HFFc6 (cell line): ENCODE results near the gene ZNF213. TPM values are rescaled to one million over a fixed set of nuclear protein-coding genes. Genes with fewer than 3 reads are reported as not detected.

Experiments used
- DNase-seq: peaks from one replicate; pipeline ENCODE4 v3.0.0-alpha.2; 2018
- H3K27ac Mint-ChIP-seq: 2 replicates; pipeline ENCODE4 v1.8.0; 2020; ENCODE audit warnings: mild to moderate bottlenecking, mixed read lengths
- H3K27me3 Mint-ChIP-seq: 2 replicates; pipeline ENCODE4 v1.8.0; 2021; ENCODE audit warnings: mild to moderate bottlenecking, moderate library complexity, mixed read lengths; ENCODE audit not compliant: insufficient read depth
- H3K36me3 Mint-ChIP-seq: 2 replicates; pipeline ENCODE4 v1.8.0; 2021; ENCODE audit warnings: low read depth, mixed read lengths
- H3K4me1 Mint-ChIP-seq: 2 replicates; pipeline ENCODE4 v1.8.0; 2020; ENCODE audit warnings: low read depth, mixed read lengths
- H3K4me3 Mint-ChIP-seq: 2 replicates; pipeline ENCODE4 v1.8.0; 2020; ENCODE audit warnings: mild to moderate bottlenecking, moderate library complexity, mixed read lengths
- H3K9me3 Mint-ChIP-seq: 2 replicates; pipeline ENCODE4 v1.8.0; 2020; ENCODE audit warnings: mild to moderate bottlenecking, mixed read lengths
- CTCF ChIP-seq: fragments of 200-600 bp; sonication (generic); IDR thresholded peaks from 2 replicates; pipeline ENCODE4 v1.5.0; 2021; ENCODE audit warnings: antibody characterized with exemption, mild to moderate bottlenecking
- total RNA-seq, 6 experiments: library from RNA; stranded (reverse); fragmentation: NEBNext Ultra II Directional; extraction: Animal tissue kit (Norgen Biotek cat#: 25700); gene quantifications; 2 replicates in 1 of 6; 3 replicates in 5 of 6; pipeline ENCODE4 v1.2.3, GENCODE V29; 2021

The ZNF213 gene
- total RNA-seq, 6 experiments from 2014 or later: 5.9 to 7.3 (median 6.9) TPM

GRCh38 chr16:3121851-3122467 lies 12.9 kb upstream of the ZNF213 start:
- no peaks in the 10 kb centered on the region for H3K36me3 Mint-ChIP-seq
- DNase-seq: no peak
- H3K27ac Mint-ChIP-seq: no peak overlapping the region
- no peak overlapping the region for H3K4me3 Mint-ChIP-seq
- peaks cover 18% of the 10 kb centered on the region for H3K4me1 Mint-ChIP-seq
- TF ChIP-seq CTCF: no peak
- H3K27me3 Mint-ChIP-seq: peaks cover 8% of the 10 kb centered on the region
- H3K9me3 Mint-ChIP-seq: no peaks in the 10 kb centered on the region

GRCh38 chr16:3122926-3123570 lies 11.8 kb upstream of the ZNF213 start:
- Mint-ChIP-seq H3K9me3 (no peaks in the 10 kb centered on the region), H3K27me3 (peaks cover 8% of the 10 kb centered on the region), H3K27ac (no peak overlapping the region), H3K4me1 (peaks cover 18% of the 10 kb centered on the region), H3K36me3 (peaks cover 6% of the 10 kb centered on the region; the same call in 1 of the 2 replicates), H3K4me3 (peak overlapping the region; percentile 96)
- no peak for TF ChIP-seq CTCF
- DNase-seq: no peak

- H3K4me1 Mint-ChIP-seq: peaks cover 21% of the 10 kb centered on the region
- H3K4me3 Mint-ChIP-seq: peak overlapping the region; percentile 96
- TF ChIP-seq CTCF: peak; percentile 41; the same call in 1 of the 2 replicates
- H3K27me3 Mint-ChIP-seq: peaks cover 8% of the 10 kb centered on the region
- H3K9me3 Mint-ChIP-seq: no peaks in the 10 kb centered on the region
- H3K36me3 Mint-ChIP-seq: peaks cover 6% of the 10 kb centered on the region; the same call in 1 of the 2 replicates
- H3K27ac Mint-ChIP-seq: peak overlapping the region; percentile 88
- DNase-seq: peak; percentile 93
Observed at GRCh38 chr16:3123986-3124886, 10.6 kb upstream of the ZNF213 start.

GRCh38 chr16:3127745-3128144 lies 7.1 kb upstream of the ZNF213 start:
- Mint-ChIP-seq H3K27ac (no peak overlapping the region; the same call in 1 of the 2 replicates), H3K36me3 (peaks cover 10% of the 10 kb centered on the region; the same call in 1 of the 2 replicates), H3K4me3 (no peak overlapping the region), H3K9me3 (no peaks in the 10 kb centered on the region), H3K4me1 (peaks cover 29% of the 10 kb centered on the region), H3K27me3 (peaks cover 8% of the 10 kb centered on the region)
- no peak for DNase-seq
- TF ChIP-seq CTCF: no peak
